A549 (cell line): Measurements from ENCODE around the gene PMVK.

Source experiments
- CBX2 ChIP-seq: fragments of 200-600 bp; sonication (generic); IDR thresholded peaks from 2 replicates; pipeline ENCODE4 v1.6.1; 2016; ENCODE audit warnings: low read depth, mild to moderate bottlenecking, borderline replicate concordance
- CEBPB ChIP-seq, 2 experiments: fragments of >200 bp in 1 of 2; sonication (Bioruptor Twin) in 1 of 2; formaldehyde crosslinking in 1 of 2; IDR thresholded peaks; 2 replicates each; pipeline ENCODE4 v1.6.1; 2012 to 2016
- CTCF ChIP-seq: fragments of >200 bp; sonication (Bioruptor Twin); formaldehyde crosslinking; IDR thresholded peaks from 3 replicates; pipeline ENCODE4 v1.5.1; 2016
- EHMT2 ChIP-seq: fragments of 200-600 bp; sonication (generic); IDR thresholded peaks from 2 replicates; pipeline ENCODE4 v1.6.1; 2016; ENCODE audit warnings: antibody characterized with exemption, low read depth, mild to moderate bottlenecking, moderate library complexity
- EP300 ChIP-seq, 2 experiments: fragments of >200 bp; sonication (Bioruptor Twin); formaldehyde crosslinking; IDR thresholded peaks; 2 replicates in 1 of 2; 3 replicates in 1 of 2; pipeline ENCODE4 v1.6.1; 2016 to 2017
- ESRRA ChIP-seq: fragments of 150-350 bp; IDR thresholded peaks from 2 replicates; pipeline ENCODE4 v1.6.1; 2014; ENCODE audit warnings: mild to moderate bottlenecking, low read length, borderline replicate concordance
- MAZ ChIP-seq: fragments of 150-350 bp; IDR thresholded peaks from 2 replicates; pipeline ENCODE4 v1.6.1; 2014; ENCODE audit warnings: antibody characterized with exemption, low read depth, low read length, borderline replicate concordance
- NR3C1 ChIP-seq: fragments of >200 bp; sonication (Bioruptor Twin); formaldehyde crosslinking; IDR thresholded peaks from 3 replicates; pipeline ENCODE4 v1.6.1; 2017
- PHF8 ChIP-seq: fragments of 200-600 bp; sonication (generic); IDR thresholded peaks from 2 replicates; pipeline ENCODE4 v1.6.1; 2016; ENCODE audit warnings: low read depth, mild to moderate bottlenecking, antibody characterized with exemption, moderate library complexity, borderline replicate concordance
- POLR2A ChIP-seq: IDR thresholded peaks from 2 replicates; pipeline ENCODE4 v1.6.1; 2012; ENCODE audit warnings: mild to moderate bottlenecking, low read length
- RAD21 ChIP-seq, 2 experiments: fragments of >200 bp in 1 of 2; sonication (Bioruptor Twin) in 1 of 2; formaldehyde crosslinking in 1 of 2; IDR thresholded peaks in 1 of 2; conservative IDR thresholded peaks in 1 of 2; 2 replicates in 1 of 2; 3 replicates in 1 of 2; pipeline ENCODE4 v1.6.1; 2012 to 2018; ENCODE audit warnings: inconsistent platforms in 1 of 2
- RCOR1 ChIP-seq: fragments of 150-350 bp; IDR thresholded peaks from 2 replicates; pipeline ENCODE4 v1.6.1; 2014; ENCODE audit warnings: antibody characterized with exemption, low read length, low read depth
- REST ChIP-seq: fragments of 200-600 bp; sonication (generic); IDR thresholded peaks from 2 replicates; pipeline ENCODE4 v1.6.1; 2016; ENCODE audit warnings: antibody characterized with exemption, mild to moderate bottlenecking, moderate library complexity
- USF2 ChIP-seq: fragments of 450-650 bp; IDR thresholded peaks from 2 replicates; pipeline ENCODE4 v1.6.1; 2014; ENCODE audit warnings: antibody characterized with exemption

GRCh38 chr1:154952664-154953063 lies 16.1 kb upstream of the PMVK start:
- TF ChIP-seq CTCF (no peak), NR3C1 (no peak), CBX2 (no peak), REST (no peak), RAD21 (conservative IDR thresholded peaks at IDR 0.05 in 1 of 2, IDR thresholded peaks at IDR 0.05 in 1 of 2) (no peak), ESRRA (no peak), MAZ (no peak), EP300 (IDR thresholded peaks at IDR 0.05) (no peak), EHMT2 (no peak), POLR2A (no peak), CEBPB (IDR thresholded peaks at IDR 0.05) (no peak), PHF8 (no peak), RCOR1 (no peak), USF2 (no peak)
